ENCODE results near the gene CLIC4.

- TF ChIP-seq, protein P1, sequence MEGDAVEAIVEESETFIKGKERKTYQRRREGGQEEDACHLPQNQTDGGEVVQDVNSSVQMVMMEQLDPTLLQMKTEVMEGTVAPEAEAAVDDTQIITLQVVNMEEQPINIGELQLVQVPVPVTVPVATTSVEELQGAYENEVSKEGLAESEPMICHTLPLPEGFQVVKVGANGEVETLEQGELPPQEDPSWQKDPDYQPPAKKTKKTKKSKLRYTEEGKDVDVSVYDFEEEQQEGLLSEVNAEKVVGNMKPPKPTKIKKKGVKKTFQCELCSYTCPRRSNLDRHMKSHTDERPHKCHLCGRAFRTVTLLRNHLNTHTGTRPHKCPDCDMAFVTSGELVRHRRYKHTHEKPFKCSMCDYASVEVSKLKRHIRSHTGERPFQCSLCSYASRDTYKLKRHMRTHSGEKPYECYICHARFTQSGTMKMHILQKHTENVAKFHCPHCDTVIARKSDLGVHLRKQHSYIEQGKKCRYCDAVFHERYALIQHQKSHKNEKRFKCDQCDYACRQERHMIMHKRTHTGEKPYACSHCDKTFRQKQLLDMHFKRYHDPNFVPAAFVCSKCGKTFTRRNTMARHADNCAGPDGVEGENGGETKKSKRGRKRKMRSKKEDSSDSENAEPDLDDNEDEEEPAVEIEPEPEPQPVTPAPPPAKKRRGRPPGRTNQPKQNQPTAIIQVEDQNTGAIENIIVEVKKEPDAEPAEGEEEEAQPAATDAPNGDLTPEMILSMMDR (IDR thresholded peaks at IDR 0.05; ENCODE audit: low read depth, low read length): no peak
- no peak for TF ChIP-seq EZH2phosphoT487 (IDR thresholded peaks at IDR 0.05; ENCODE audit: low read depth)
Observed at GRCh38 chr1:24732186-24732885, 12.9 kb upstream of the CLIC4 start.

All from OCI-LY3 (cell line).